HCT116 (cell line): ENCODE data around the gene TFPT. TPM values are rescaled to one million over a fixed set of nuclear protein-coding genes. Genes with fewer than 3 reads are reported as not detected.

ENCODE experiments used
- ATAC-seq: fragments of 200-7000 bp; cut with Tn5 transposase; 2 replicates; pipeline ENCODE4 v1.9.1; 2020; ENCODE audit warnings: mild to moderate bottlenecking, moderate library complexity
- BruUV-seq: library from RNA; stranded (reverse); fragments of 400-500 nt; replicated peaks from 2 replicates; lab custom pipeline; 2021; lab: Mats Ljungman, UMichigan
- CTCF ChIA-PET: fragments of 300-600 bp; sonication (Branson Sonifier 250); formaldehyde crosslinking; loops from one replicate; lab custom pipeline; 2021; ENCODE audit warnings: antibody characterized with exemption; lab: Charles Lee
- POLR2A ChIA-PET: fragments of 300-600, 350-600 bp; sonication (Branson Sonifier 250); formaldehyde crosslinking; loops from one replicate; lab custom pipeline; 2021; ENCODE audit warnings: antibody characterized with exemption; lab: Charles Lee
- RAD21 ChIA-PET, 2 experiments: fragments of 300-600 bp; sonication (Branson Sonifier 250); formaldehyde crosslinking; loops; one replicate each; lab custom pipeline; 2023; ENCODE audit warnings: low total read pairs in 2 of 2; ENCODE audit not compliant: uncharacterized antibody in 2 of 2, unreplicated experiment in 2 of 2, low non-redundant PET in 1 of 2; lab: Charles Lee
- DNase-seq: peaks from one replicate; pipeline ENCODE4 v3.0.0-alpha.2; 2010; ENCODE audit warnings: low read depth, low spot score
- H2AFZ ChIP-seq: fragments of 200-600 bp; shearing (Covaris generic), sonication (generic); 2 replicates; pipeline ENCODE4 v1.6.1; 2017; ENCODE audit warnings: low read depth, mixed run types, mixed read lengths, antibody characterized with exemption, low read length; ENCODE audit not compliant: poor library complexity, severe bottlenecking
- H3K27ac ChIP-seq: 2 replicates; pipeline ENCODE4 v1.5.1; 2012; ENCODE audit warnings: low read depth, low read length
- H3K27me3 ChIP-seq: fragments of 200-600 bp; sonication (generic); 2 replicates; pipeline ENCODE4 v1.6.1; 2016; ENCODE audit warnings: mixed run types, low read length, mixed read lengths; ENCODE audit not compliant: insufficient read depth
- H3K36me3 ChIP-seq, 2 experiments: fragments of 200-500 bp in 1 of 2; fragments of 200-600 bp in 1 of 2; sonication (Bioruptor generic) in 1 of 2; sonication (generic) in 1 of 2; 2 replicates each; pipeline versions ENCODE4 v1.5.1 to v1.6.1; 2014 to 2016; ENCODE audit warnings: low read length in 2 of 2, inconsistent platforms in 1 of 2, mixed read lengths in 1 of 2, mixed run types in 1 of 2; ENCODE audit not compliant: insufficient read depth in 2 of 2, control insufficient read depth in 1 of 2
- H3K4me1 ChIP-seq, 2 experiments: fragments of 200-600 bp in 1 of 2; sonication (generic) in 1 of 2; 2 replicates each; pipeline versions ENCODE4 v1.5.1 to v1.6.1; 2012 to 2017; ENCODE audit warnings: low read length in 2 of 2, inconsistent platforms in 1 of 2, mild to moderate bottlenecking in 1 of 2, mixed read lengths in 1 of 2, mixed run types in 1 of 2, moderate library complexity in 1 of 2; ENCODE audit not compliant: insufficient read depth in 2 of 2, control insufficient read depth in 1 of 2
- H3K4me2 ChIP-seq: fragments of 200-600 bp; sonication (generic); 2 replicates; pipeline ENCODE4 v1.6.1; 2017; ENCODE audit warnings: mixed run types, low read length, mixed read lengths
- H3K4me3 ChIP-seq, 2 experiments: fragments of 200-600 bp in 1 of 2; sonication (generic) in 1 of 2; replicated peaks in 1 of 2; 2 replicates each; pipeline ENCODE4 v1.5.1; 2011 to 2016; ENCODE audit warnings: low read length in 2 of 2, control low read depth in 1 of 2, low read depth in 1 of 2, mild to moderate bottlenecking in 1 of 2, mixed read lengths in 1 of 2, mixed run types in 1 of 2
- H3K79me2 ChIP-seq: fragments of 200-600 bp; sonication (generic); 2 replicates; pipeline ENCODE4 v1.6.1; 2017; ENCODE audit warnings: mild to moderate bottlenecking, mixed run types, low read length, moderate library complexity, mixed read lengths; ENCODE audit not compliant: insufficient read depth
- H3K9ac ChIP-seq: fragments of 200-600 bp; sonication (generic); 2 replicates; pipeline ENCODE4 v1.6.1; 2016; ENCODE audit warnings: low read length, mixed read lengths
- H3K9me2 ChIP-seq: fragments of 200-600 bp; sonication (generic), shearing (Covaris generic); 2 replicates; pipeline ENCODE4 v1.6.1; 2017; ENCODE audit warnings: mixed run types, mild to moderate bottlenecking, moderate library complexity; ENCODE audit not compliant: insufficient read depth
- H3K9me3 ChIP-seq, 2 experiments: fragments of 200-500 bp in 1 of 2; fragments of 200-600 bp in 1 of 2; sonication (Bioruptor generic) in 1 of 2; sonication (generic) in 1 of 2; 2 replicates each; pipeline ENCODE4 v1.6.1; 2014 to 2017; ENCODE audit warnings: low read length in 2 of 2, mixed read lengths in 2 of 2, inconsistent platforms in 1 of 2, low read depth in 1 of 2, mild to moderate bottlenecking in 1 of 2, mixed run types in 1 of 2, moderate library complexity in 1 of 2; ENCODE audit not compliant: control insufficient read depth in 1 of 2, insufficient read depth in 1 of 2
- H4K20me1 ChIP-seq: fragments of 200-600 bp; sonication (generic), shearing (Covaris generic); 2 replicates; pipeline ENCODE4 v1.6.1; 2017; ENCODE audit warnings: mixed run types, mild to moderate bottlenecking, moderate library complexity; ENCODE audit not compliant: insufficient read depth
- CEBPB ChIP-seq: IDR thresholded peaks from 2 replicates; pipeline ENCODE4 v1.6.1; 2012; ENCODE audit warnings: low read depth
- EGR1 ChIP-seq: IDR thresholded peaks from 2 replicates; pipeline ENCODE4 v1.6.1; 2012; ENCODE audit warnings: low read depth
- ELF1 ChIP-seq: IDR thresholded peaks from 2 replicates; pipeline ENCODE4 v1.6.1; 2012; ENCODE audit warnings: low read depth, borderline replicate concordance
- EZH2 ChIP-seq: fragments of 200-600 bp; sonication (generic); IDR thresholded peaks from 2 replicates; pipeline ENCODE4 v1.6.1; 2017; ENCODE audit warnings: antibody characterized with exemption, mixed run types
- EZH2phosphoT487 ChIP-seq: fragments of 200-600 bp; IDR thresholded peaks from 2 replicates; pipeline ENCODE4 v1.6.1; 2018; ENCODE audit warnings: antibody characterized with exemption, borderline replicate concordance
- FOSL1 ChIP-seq: IDR thresholded peaks from 2 replicates; pipeline ENCODE4 v1.6.1; 2012; ENCODE audit warnings: low read depth
- POLR2A ChIP-seq: IDR thresholded peaks from 2 replicates; pipeline ENCODE4 v1.7.0; 2011; ENCODE audit warnings: borderline replicate concordance; ENCODE audit not compliant: insufficient read depth, insufficient read length; ENCODE audit errors: extremely low read depth
- POLR2AphosphoS5 ChIP-seq: IDR thresholded peaks from 2 replicates; pipeline ENCODE4 v1.6.1; 2011; ENCODE audit warnings: mild to moderate bottlenecking, low read depth, low read length, moderate library complexity
- RAD21 ChIP-seq: IDR thresholded peaks from 2 replicates; pipeline ENCODE4 v1.6.1; 2012; ENCODE audit warnings: low read depth, mild to moderate bottlenecking
- SRF ChIP-seq: IDR thresholded peaks from 2 replicates; pipeline ENCODE4 v1.6.1; 2012; ENCODE audit warnings: low read depth
- ZFX ChIP-seq: fragments of 450-650 bp; IDR thresholded peaks from 2 replicates; pipeline ENCODE4 v1.6.1; 2017
- ZNF274 ChIP-seq: fragments of 200-500 bp; sonication (Bioruptor generic); IDR thresholded peaks from 2 replicates; pipeline ENCODE4 v1.6.1; 2014; ENCODE audit warnings: mild to moderate bottlenecking, low read depth, low read length, inconsistent platforms
- intact Hi-C: fragments of 100-400 bp; cut with micrococcal nuclease; formaldehyde crosslinking; loops from 2 replicates; pipeline ENCODE4 v1.10.0; 2022
- total RNA-seq: library from RNA; stranded (reverse); gene quantifications from one replicate; pipeline ENCODE4 v1.2.1, GENCODE V29; 2021; ENCODE audit not compliant: unreplicated experiment
- TF ChIP-seq, protein P1 (sequence below), 3 experiments: fragments of 200-600 bp in 1 of 3; sonication (generic) in 1 of 3; IDR thresholded peaks in 2 of 3; conservative IDR thresholded peaks in 1 of 3; 2 replicates each; pipeline ENCODE4 v1.5.1; 2012 to 2017; ENCODE audit warnings: low read depth in 2 of 3, low read length in 2 of 3, antibody characterized with exemption in 1 of 3, borderline replicate concordance in 1 of 3, control low read depth in 1 of 3, mild to moderate bottlenecking in 1 of 3, mixed read lengths in 1 of 3, mixed run types in 1 of 3, moderate library complexity in 1 of 3; ENCODE audit not compliant: insufficient read depth in 1 of 3
- TF ChIP-seq, protein P2 (sequence below): IDR thresholded peaks from 2 replicates; pipeline ENCODE4 v1.6.1; 2012
- TF ChIP-seq, protein P3 (sequence below): IDR thresholded peaks from 2 replicates; pipeline ENCODE4 v1.6.1; 2011; ENCODE audit warnings: mild to moderate bottlenecking, low read length, moderate library complexity; ENCODE audit not compliant: insufficient replicate concordance; ENCODE audit errors: extremely low read depth
- TF ChIP-seq, protein P4 (sequence below): IDR thresholded peaks from 2 replicates; pipeline ENCODE4 v1.6.1; 2012

TFPT gene
- total RNA-seq, 1 experiment from 2014 or later, result 7.1 TPM

DNA sequence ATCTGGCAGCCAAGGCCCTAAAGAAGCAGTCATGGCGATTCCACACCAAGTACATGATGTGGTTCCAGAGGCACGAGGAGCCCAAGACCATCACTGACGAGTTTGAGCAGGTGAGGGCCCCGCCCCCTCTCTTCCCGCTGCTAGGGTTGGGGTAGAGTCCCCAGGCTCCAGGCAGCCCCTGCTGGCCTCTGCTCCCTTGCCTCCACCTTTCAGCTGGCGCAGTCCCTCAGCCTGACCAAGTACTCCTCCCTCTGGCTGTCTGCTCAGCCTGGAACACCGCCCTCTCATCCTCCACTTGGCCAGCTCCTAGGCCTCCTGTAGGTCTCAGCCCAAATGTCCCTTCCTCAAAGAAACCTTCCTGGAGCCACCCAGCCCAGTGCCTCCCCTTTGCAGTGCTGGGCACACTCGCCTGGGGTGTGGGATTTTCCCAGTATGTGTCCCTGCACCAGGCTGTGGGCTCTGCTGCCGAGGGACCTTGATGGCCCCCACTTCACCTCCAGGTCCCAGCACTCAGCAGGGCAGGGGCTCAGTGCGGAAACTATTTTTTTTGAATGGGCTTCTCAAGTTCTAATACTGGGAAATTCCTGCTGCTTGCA lies 38.4 kb upstream of the TFPT start (continued):
- no peak for TF ChIP-seq ZNF274
- TF ChIP-seq, protein P1, sequence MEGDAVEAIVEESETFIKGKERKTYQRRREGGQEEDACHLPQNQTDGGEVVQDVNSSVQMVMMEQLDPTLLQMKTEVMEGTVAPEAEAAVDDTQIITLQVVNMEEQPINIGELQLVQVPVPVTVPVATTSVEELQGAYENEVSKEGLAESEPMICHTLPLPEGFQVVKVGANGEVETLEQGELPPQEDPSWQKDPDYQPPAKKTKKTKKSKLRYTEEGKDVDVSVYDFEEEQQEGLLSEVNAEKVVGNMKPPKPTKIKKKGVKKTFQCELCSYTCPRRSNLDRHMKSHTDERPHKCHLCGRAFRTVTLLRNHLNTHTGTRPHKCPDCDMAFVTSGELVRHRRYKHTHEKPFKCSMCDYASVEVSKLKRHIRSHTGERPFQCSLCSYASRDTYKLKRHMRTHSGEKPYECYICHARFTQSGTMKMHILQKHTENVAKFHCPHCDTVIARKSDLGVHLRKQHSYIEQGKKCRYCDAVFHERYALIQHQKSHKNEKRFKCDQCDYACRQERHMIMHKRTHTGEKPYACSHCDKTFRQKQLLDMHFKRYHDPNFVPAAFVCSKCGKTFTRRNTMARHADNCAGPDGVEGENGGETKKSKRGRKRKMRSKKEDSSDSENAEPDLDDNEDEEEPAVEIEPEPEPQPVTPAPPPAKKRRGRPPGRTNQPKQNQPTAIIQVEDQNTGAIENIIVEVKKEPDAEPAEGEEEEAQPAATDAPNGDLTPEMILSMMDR (IDR thresholded peaks at IDR 0.05 in 2 of 3, conservative IDR thresholded peaks at IDR 0.05 in 1 of 3; ENCODE audit: borderline replicate concordance in 1 of 3, insufficient read depth in 1 of 3, low read depth in 2 of 3, low read length in 2 of 3), result no peak
- no peak for TF ChIP-seq ZFX
- TF ChIP-seq SRF, result no peak
- TF ChIP-seq, protein P2, sequence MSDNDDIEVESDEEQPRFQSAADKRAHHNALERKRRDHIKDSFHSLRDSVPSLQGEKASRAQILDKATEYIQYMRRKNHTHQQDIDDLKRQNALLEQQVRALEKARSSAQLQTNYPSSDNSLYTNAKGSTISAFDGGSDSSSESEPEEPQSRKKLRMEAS, result no peak
- no peak for TF ChIP-seq CEBPB
- no peak for TF ChIP-seq EZH2
- TF ChIP-seq POLR2A, result no peak

DNA sequence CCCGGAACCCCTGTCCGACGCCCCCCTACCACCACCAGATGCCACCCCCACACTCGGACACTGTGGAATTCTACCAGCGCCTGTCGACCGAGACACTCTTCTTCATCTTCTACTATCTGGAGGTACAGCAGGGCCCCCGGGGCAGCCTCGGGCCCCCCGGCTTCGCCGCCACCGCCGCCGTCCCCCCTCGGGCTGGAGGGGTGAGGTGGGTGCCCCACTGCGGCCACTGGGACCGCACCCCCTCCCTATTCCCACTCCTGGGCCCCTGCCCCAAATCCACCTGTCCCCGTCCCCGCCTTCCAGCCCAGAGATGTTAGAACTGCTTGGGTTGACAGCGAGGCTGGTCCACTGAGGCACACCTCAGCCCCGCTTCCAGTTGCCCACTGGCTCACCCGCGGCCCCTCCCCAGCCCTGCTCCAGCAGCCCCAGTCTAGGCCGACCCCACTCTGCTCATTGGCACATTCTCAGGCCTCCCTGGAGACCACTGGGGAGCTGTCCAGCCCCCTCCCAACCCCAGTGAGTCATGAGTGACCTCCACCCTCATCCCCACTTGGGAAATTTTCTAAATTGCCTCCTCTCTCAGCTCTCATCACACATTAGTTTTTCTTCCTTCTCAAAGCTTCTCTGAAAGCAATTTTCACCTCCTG lies 37.5 kb upstream of the TFPT start:
- no peaks in the 10 kb centered on the region for H4K20me1 ChIP-seq
- H3K27ac ChIP-seq, result no peak overlapping the region
- H3K27me3 ChIP-seq, result no peaks in the 10 kb centered on the region
- ChIA-PET RAD21 (no interaction called here), CTCF (no interaction called here), POLR2A (interaction anchor here (0.9 kb wide), 1 partner anchor 16 kb away, joined by 3 read pairs; the partner anchor contains the start of gene CNOT3)
- no peaks in the 10 kb centered on the region; a peak in 1 of 4 replicates for H3K4me1 ChIP-seq
- H3K9me3 ChIP-seq, result no peaks in the 10 kb centered on the region
- no peaks in the 10 kb centered on the region for H3K9me2 ChIP-seq
- no peaks in the 10 kb centered on the region for H3K79me2 ChIP-seq
- no peak overlapping the region for H3K9ac ChIP-seq
- H3K4me3 ChIP-seq, result no peak overlapping the region
- H3K4me2 ChIP-seq, result no peak overlapping the region
- peaks cover 56 to 69% of the 10 kb centered on the region in 2 experiments; a peak in 3 of 4 replicates for H3K36me3 ChIP-seq
- DNase-seq (no peak), ATAC-seq (no peak)
- intact Hi-C loops, result no loop called here
- no peak overlapping the region for H2AFZ ChIP-seq
- BruUV-seq, result no TSS peak
- TF ChIP-seq POLR2AphosphoS5 (no peak), EZH2 (no peak), ZNF274 (no peak), ZFX (no peak), EZH2phosphoT487 (no peak), POLR2A (no peak), RAD21 (no peak), ELF1 (no peak), FOSL1 (no peak), EGR1 (no peak)
- TF ChIP-seq, protein P3, sequence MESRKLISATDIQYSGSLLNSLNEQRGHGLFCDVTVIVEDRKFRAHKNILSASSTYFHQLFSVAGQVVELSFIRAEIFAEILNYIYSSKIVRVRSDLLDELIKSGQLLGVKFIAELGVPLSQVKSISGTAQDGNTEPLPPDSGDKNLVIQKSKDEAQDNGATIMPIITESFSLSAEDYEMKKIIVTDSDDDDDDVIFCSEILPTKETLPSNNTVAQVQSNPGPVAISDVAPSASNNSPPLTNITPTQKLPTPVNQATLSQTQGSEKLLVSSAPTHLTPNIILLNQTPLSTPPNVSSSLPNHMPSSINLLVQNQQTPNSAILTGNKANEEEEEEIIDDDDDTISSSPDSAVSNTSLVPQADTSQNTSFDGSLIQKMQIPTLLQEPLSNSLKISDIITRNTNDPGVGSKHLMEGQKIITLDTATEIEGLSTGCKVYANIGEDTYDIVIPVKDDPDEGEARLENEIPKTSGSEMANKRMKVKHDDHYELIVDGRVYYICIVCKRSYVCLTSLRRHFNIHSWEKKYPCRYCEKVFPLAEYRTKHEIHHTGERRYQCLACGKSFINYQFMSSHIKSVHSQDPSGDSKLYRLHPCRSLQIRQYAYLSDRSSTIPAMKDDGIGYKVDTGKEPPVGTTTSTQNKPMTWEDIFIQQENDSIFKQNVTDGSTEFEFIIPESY, result no peak
- TF ChIP-seq, protein P4, sequence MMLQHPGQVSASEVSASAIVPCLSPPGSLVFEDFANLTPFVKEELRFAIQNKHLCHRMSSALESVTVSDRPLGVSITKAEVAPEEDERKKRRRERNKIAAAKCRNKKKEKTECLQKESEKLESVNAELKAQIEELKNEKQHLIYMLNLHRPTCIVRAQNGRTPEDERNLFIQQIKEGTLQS, result no peak
- TF ChIP-seq, protein P1 (IDR thresholded peaks at IDR 0.05 in 2 of 3, conservative IDR thresholded peaks at IDR 0.05 in 1 of 3; ENCODE audit: borderline replicate concordance in 1 of 3, insufficient read depth in 1 of 3, low read depth in 2 of 3, low read length in 2 of 3), result no peak
